ENCODE measurements around the gene HECW1.

HECW1 gene

GRCh38 chr7:43444711-43445578, 332.5 kb downstream of the HECW1 start:
- no peak for DNase-seq

GRCh38 chr7:43449577-43449976, 337.1 kb downstream of the HECW1 start:
- no peak for DNase-seq

- DNase-seq = no peak
These were observed 338.4 kb downstream of the HECW1 start for GRCh38 chr7:43450894-43451293.

- peak; percentile 52 for DNase-seq
These were observed 342.6 kb downstream of the HECW1 start for GRCh38 chr7:43454936-43455518.

GRCh38 chr7:43456200-43456599, 343.8 kb downstream of the HECW1 start:
- DNase-seq = no peak

- DNase-seq = no peak
These were observed 346.0 kb downstream of the HECW1 start for GRCh38 chr7:43458330-43459018.

- DNase-seq = no peak
These were observed 346.5 kb downstream of the HECW1 start for GRCh38 chr7:43459019-43459337.

GRCh38 chr7:43460733-43461348, 348.4 kb downstream of the HECW1 start:
- no peak for DNase-seq

GRCh38 chr7:43461349-43462024, 349.0 kb downstream of the HECW1 start:
- DNase-seq = no peak

- DNase-seq = no peak
These were observed 350.4 kb downstream of the HECW1 start for GRCh38 chr7:43462836-43463235.

GRCh38 chr7:43463401-43463980, 351.0 kb downstream of the HECW1 start:
- no peak for DNase-seq

- peak; percentile 12 for DNase-seq
These were observed 353.4 kb downstream of the HECW1 start for GRCh38 chr7:43465581-43466554.

- no peak for DNase-seq
These were observed 355.0 kb downstream of the HECW1 start for GRCh38 chr7:43467406-43467805.

- no peak for DNase-seq
These were observed 355.4 kb downstream of the HECW1 start for GRCh38 chr7:43467846-43468245.

- DNase-seq = no peak
These were observed 356.6 kb downstream of the HECW1 start for GRCh38 chr7:43469051-43469450.

- DNase-seq = no peak
These were observed 357.7 kb downstream of the HECW1 start for GRCh38 chr7:43470110-43470509.

- no peak for DNase-seq
These were observed 363.5 kb downstream of the HECW1 start for GRCh38 chr7:43475983-43476382.

GRCh38 chr7:43476896-43477295, 364.4 kb downstream of the HECW1 start:
- DNase-seq = no peak

GRCh38 chr7:43479042-43479441, 366.6 kb downstream of the HECW1 start:
- peak; percentile 22 for DNase-seq

GRCh38 chr7:43479543-43479942, 367.1 kb downstream of the HECW1 start:
- DNase-seq = no peak

GRCh38 chr7:43480581-43480980, 368.1 kb downstream of the HECW1 start:
- DNase-seq = no peak
